ENCODE measurements around the gene LAMA2. TPM values are rescaled to one million over a fixed set of nuclear protein-coding genes. Genes with fewer than 3 reads are reported as not detected.

The LAMA2 gene
- total RNA-seq, 1 experiment from 2014 or later, result 4.2 TPM

DNA sequence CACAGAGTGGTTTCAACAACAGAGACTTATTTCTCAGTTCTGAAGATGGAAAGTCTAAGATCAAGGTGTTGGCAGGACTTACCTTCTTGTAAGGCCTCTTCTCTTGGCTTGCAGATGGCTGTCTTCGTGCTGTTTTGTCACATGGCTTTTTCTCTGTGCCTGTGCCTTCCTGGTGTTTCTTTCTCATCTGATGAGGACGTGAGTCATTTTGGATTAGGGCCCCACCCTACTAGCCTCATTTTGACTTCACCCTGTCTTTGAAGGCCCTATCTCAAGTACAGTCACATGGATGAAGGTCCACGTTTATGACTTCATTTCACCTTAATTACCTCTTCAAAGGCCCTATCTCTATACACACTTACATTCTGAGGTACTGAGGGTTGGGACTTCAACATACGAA, 41.4 kb upstream of the LAMA2 start:
- no peak overlapping the region for H4K8ac ChIP-seq (replicated peaks; ENCODE audit: insufficient read length, low read depth, low read length)
- no peak overlapping the region for H2BK12ac ChIP-seq (ENCODE audit: insufficient read length, low read depth, low read length)
- no peak overlapping the region for H3K56ac ChIP-seq (ENCODE audit: insufficient read length, low read depth, low read length)
- H3K18ac ChIP-seq (ENCODE audit: insufficient read length, low read depth, low read length), result no peak overlapping the region
- H3K4ac ChIP-seq (ENCODE audit: low read depth, low read length), result no peak overlapping the region
- H3T11ph ChIP-seq (ENCODE audit: low read length), result no peak overlapping the region
- H3K4me1 ChIP-seq (ENCODE audit: insufficient read depth, low read length), result no peaks in the 10 kb centered on the region
- H3K9ac ChIP-seq (ENCODE audit: extremely low read depth, insufficient read length, low read length), result no peak overlapping the region
- no peaks in the 10 kb centered on the region for H3K36me3 Mint-ChIP-seq (ENCODE audit: insufficient read depth in 1 of 3, low read depth in 3 of 3)
- DNase-seq, result no peak
- H2BK15ac ChIP-seq (ENCODE audit: low read depth, low read length), result no peak overlapping the region
- H4K5ac ChIP-seq (ENCODE audit: insufficient read length, low read depth, low read length), result no peak overlapping the region
- H2BK20ac ChIP-seq (ENCODE audit: low read depth, low read length, poor library complexity, severe bottlenecking), result no peak overlapping the region
- H3K79me1 ChIP-seq (ENCODE audit: insufficient read depth, low read depth, low read length, poor library complexity, severe bottlenecking), result no peaks in the 10 kb centered on the region
- H2AFZ ChIP-seq (ENCODE audit: low read length), result no peak overlapping the region
- no peaks in the 10 kb centered on the region for H3K79me2 ChIP-seq (ENCODE audit: insufficient read depth, low read length)
- H3K27me3 Mint-ChIP-seq (ENCODE audit: low read depth), result no peaks in the 10 kb centered on the region
- no peak overlapping the region for H3K4me3 Mint-ChIP-seq
- H3K27ac Mint-ChIP-seq, result no peak overlapping the region
- no peak overlapping the region for H3K4me2 ChIP-seq (ENCODE audit: insufficient read depth, insufficient read length, low read length)
- no peaks in the 10 kb centered on the region for H3K9me3 Mint-ChIP-seq
- WGBS (ENCODE audit: extremely low coverage, insufficient read length, low lambda C conversion rate), result no CpG with 5 or more reads among the region's 4 CpGs
- no peak overlapping the region for H2AK5ac ChIP-seq (ENCODE audit: insufficient read length, low read length)
- H3K27ac ChIP-seq (ENCODE audit: insufficient read length, low read depth, low read length), result no peak overlapping the region
- no peaks in the 10 kb centered on the region for H4K20me1 ChIP-seq (ENCODE audit: control insufficient read depth, insufficient read depth, insufficient read length)
- H3K23ac ChIP-seq (ENCODE audit: insufficient read length, low read depth, low read length), result no peak overlapping the region
- H3K23me2 ChIP-seq (ENCODE audit: insufficient read length, low read depth, low read length, poor library complexity, severe bottlenecking), result no peaks in the 10 kb centered on the region
- no peak overlapping the region for H2BK5ac ChIP-seq (ENCODE audit: insufficient read length, low read length)
- TF ChIP-seq, protein P1, sequence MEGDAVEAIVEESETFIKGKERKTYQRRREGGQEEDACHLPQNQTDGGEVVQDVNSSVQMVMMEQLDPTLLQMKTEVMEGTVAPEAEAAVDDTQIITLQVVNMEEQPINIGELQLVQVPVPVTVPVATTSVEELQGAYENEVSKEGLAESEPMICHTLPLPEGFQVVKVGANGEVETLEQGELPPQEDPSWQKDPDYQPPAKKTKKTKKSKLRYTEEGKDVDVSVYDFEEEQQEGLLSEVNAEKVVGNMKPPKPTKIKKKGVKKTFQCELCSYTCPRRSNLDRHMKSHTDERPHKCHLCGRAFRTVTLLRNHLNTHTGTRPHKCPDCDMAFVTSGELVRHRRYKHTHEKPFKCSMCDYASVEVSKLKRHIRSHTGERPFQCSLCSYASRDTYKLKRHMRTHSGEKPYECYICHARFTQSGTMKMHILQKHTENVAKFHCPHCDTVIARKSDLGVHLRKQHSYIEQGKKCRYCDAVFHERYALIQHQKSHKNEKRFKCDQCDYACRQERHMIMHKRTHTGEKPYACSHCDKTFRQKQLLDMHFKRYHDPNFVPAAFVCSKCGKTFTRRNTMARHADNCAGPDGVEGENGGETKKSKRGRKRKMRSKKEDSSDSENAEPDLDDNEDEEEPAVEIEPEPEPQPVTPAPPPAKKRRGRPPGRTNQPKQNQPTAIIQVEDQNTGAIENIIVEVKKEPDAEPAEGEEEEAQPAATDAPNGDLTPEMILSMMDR (conservative IDR thresholded peaks at IDR 0.05), result no peak
- H3K27me3 ChIP-seq (ENCODE audit: insufficient read depth, low read length), result no peaks in the 10 kb centered on the region
- no peak overlapping the region for H2BK120ac ChIP-seq (ENCODE audit: low read depth, low read length, poor library complexity, severe bottlenecking)
- H3K4me1 Mint-ChIP-seq, result no peaks in the 10 kb centered on the region
- no peak overlapping the region for H3K14ac ChIP-seq (ENCODE audit: insufficient read depth, low read length)
- H4K91ac ChIP-seq (ENCODE audit: insufficient read length, low read depth, low read length), result no peak overlapping the region
- H3K9me3 ChIP-seq (ENCODE audit: control insufficient read depth, low read depth, low read length), result no peaks in the 10 kb centered on the region
